A549 (cell line): ENCODE measurements around the gene ZNF827. TPM values are rescaled to one million over a fixed set of nuclear protein-coding genes. Genes with fewer than 3 reads are reported as not detected.

ENCODE experiments used
- ATAC-seq, 2 experiments: fragments of 200-7000 bp in 1 of 2; fragments of >200 bp in 1 of 2; cut with Nextera tagmentation in 1 of 2; cut with Tn5 transposase in 1 of 2; 3 replicates each; pipeline versions ENCODE4 v1.8.0 to v1.9.1; 2018 to 2020; ENCODE audit warnings: mild to moderate bottlenecking in 1 of 2, moderate library complexity in 1 of 2
- CTCF ChIA-PET: fragments of 300-600 bp; sonication (Branson Sonifier 250); formaldehyde crosslinking; extraction: SDS; loops from one replicate; lab custom pipeline; 2021; ENCODE audit warnings: antibody characterized with exemption, inconsistent platforms; lab: Yijun Ruan, JAX
- POLR2A ChIA-PET: fragments of 350-600 bp; formaldehyde crosslinking; extraction: SDS; loops from one replicate; lab custom pipeline; 2021; ENCODE audit warnings: antibody characterized with exemption, inconsistent platforms; lab: Yijun Ruan, JAX
- DNase-seq, 2 experiments: peaks; one replicate each; pipeline versions ENCODE4 v3.0.0 to v3.0.0-alpha.2; 2011 to 2016; ENCODE audit warnings: low read depth in 1 of 2, low spot score in 1 of 2
- FAIRE-seq: peaks from 2 replicates; lab custom pipeline; 2011; peaks lifted over from hg19 to GRCh38; lab: Jason Lieb, UNC
- H3K27ac ChIP-seq, 2 experiments: fragments of >200 bp; sonication (Bioruptor Twin); formaldehyde crosslinking; 3 replicates each; pipeline ENCODE4 v1.5.1; 2016 to 2017
- H3K4me1 ChIP-seq: fragments of >200 bp; sonication (Bioruptor Twin); formaldehyde crosslinking; 3 replicates; pipeline ENCODE4 v1.6.1; 2016
- H3K4me2 ChIP-seq: fragments of >200 bp; sonication (Bioruptor Twin); formaldehyde crosslinking; 3 replicates; pipeline ENCODE4 v1.6.1; 2016
- H3K4me3 ChIP-seq: fragments of >200 bp; sonication (Bioruptor Twin); formaldehyde crosslinking; 3 replicates; pipeline ENCODE4 v1.5.1; 2016
- H3K9me3 ChIP-seq: fragments of >200 bp; sonication (Bioruptor Twin); formaldehyde crosslinking; 3 replicates; pipeline ENCODE4 v1.6.1; 2016
- CBX2 ChIP-seq: fragments of 200-600 bp; sonication (generic); IDR thresholded peaks from 2 replicates; pipeline ENCODE4 v1.6.1; 2016; ENCODE audit warnings: low read depth, mild to moderate bottlenecking, borderline replicate concordance
- CEBPB ChIP-seq, 2 experiments: fragments of >200 bp in 1 of 2; sonication (Bioruptor Twin) in 1 of 2; formaldehyde crosslinking in 1 of 2; IDR thresholded peaks; 2 replicates each; pipeline ENCODE4 v1.6.1; 2012 to 2016
- CHD2 ChIP-seq: fragments of 150-350 bp; IDR thresholded peaks from 2 replicates; pipeline ENCODE4 v1.6.1; 2014; ENCODE audit warnings: low read length; ENCODE audit not compliant: partially characterized antibody
- EP300 ChIP-seq, 2 experiments: fragments of >200 bp; sonication (Bioruptor Twin); formaldehyde crosslinking; IDR thresholded peaks; 2 replicates in 1 of 2; 3 replicates in 1 of 2; pipeline ENCODE4 v1.6.1; 2016 to 2017
- FOSL2 ChIP-seq, 2 experiments: fragments of 450-650 bp in 1 of 2; fragments of >200 bp in 1 of 2; sonication (Bioruptor Twin) in 1 of 2; formaldehyde crosslinking; IDR thresholded peaks; 2 replicates each; pipeline versions ENCODE4 v1.5.0 to v1.6.1; 2016 to 2020; ENCODE audit warnings: mild to moderate bottlenecking in 1 of 2, moderate library complexity in 1 of 2
- GATA3 ChIP-seq: IDR thresholded peaks from 2 replicates; pipeline ENCODE4 v1.6.1; 2012; ENCODE audit warnings: borderline replicate concordance
- HDAC2 ChIP-seq: fragments of 200-600 bp; sonication (generic); IDR thresholded peaks from 2 replicates; pipeline ENCODE4 v1.6.1; 2016
- HOXA7 ChIP-seq: fragments of 250-450 bp; sonication (Bioruptor Pico); IDR thresholded peaks from 2 replicates; pipeline ENCODE4 v1.5.0; 2020; ENCODE audit warnings: mild to moderate bottlenecking, moderate library complexity
- HOXB13 ChIP-seq: fragments of 250-450 bp; sonication (Bioruptor Pico); IDR thresholded peaks from 2 replicates; pipeline ENCODE4 v1.5.0; 2020; ENCODE audit warnings: low read depth, mild to moderate bottlenecking, moderate library complexity
- JUN ChIP-seq, 2 experiments: fragments of >200 bp; sonication (Bioruptor Twin); formaldehyde crosslinking; IDR thresholded peaks; 2 replicates in 1 of 2; 3 replicates in 1 of 2; pipeline ENCODE4 v1.6.1; 2016 to 2017
- JUNB ChIP-seq: fragments of >200 bp; sonication (Bioruptor Twin); formaldehyde crosslinking; IDR thresholded peaks from 2 replicates; pipeline ENCODE4 v1.6.1; 2016
- KDM1A ChIP-seq: fragments of 200-600 bp; sonication (generic); IDR thresholded peaks from 2 replicates; pipeline ENCODE4 v1.6.1; 2016; ENCODE audit warnings: low read depth, mild to moderate bottlenecking
- KDM5A ChIP-seq: fragments of 200-600 bp; sonication (generic); IDR thresholded peaks from 2 replicates; pipeline ENCODE4 v1.6.1; 2016; ENCODE audit warnings: antibody characterized with exemption, mild to moderate bottlenecking
- MAFK ChIP-seq: fragments of 450-650 bp; IDR thresholded peaks from 2 replicates; pipeline ENCODE4 v1.6.1; 2014; ENCODE audit not compliant: partially characterized antibody
- MAZ ChIP-seq: fragments of 150-350 bp; IDR thresholded peaks from 2 replicates; pipeline ENCODE4 v1.6.1; 2014; ENCODE audit warnings: antibody characterized with exemption, low read depth, low read length, borderline replicate concordance
- NFE2L2 ChIP-seq: fragments of 150-350 bp; conservative IDR thresholded peaks from 2 replicates; pipeline ENCODE4 v1.6.1; 2014; ENCODE audit warnings: low read length
- PHF8 ChIP-seq: fragments of 200-600 bp; sonication (generic); IDR thresholded peaks from 2 replicates; pipeline ENCODE4 v1.6.1; 2016; ENCODE audit warnings: low read depth, mild to moderate bottlenecking, antibody characterized with exemption, moderate library complexity, borderline replicate concordance
- RARB ChIP-seq: fragments of 250-450 bp; sonication (Bioruptor Pico); IDR thresholded peaks from 2 replicates; pipeline ENCODE4 v1.8.0; 2021; ENCODE audit warnings: mild to moderate bottlenecking, moderate library complexity
- SMC3 ChIP-seq: fragments of >200 bp; sonication (Bioruptor Twin); formaldehyde crosslinking; IDR thresholded peaks from 3 replicates; pipeline ENCODE4 v1.6.1; 2018; ENCODE audit warnings: inconsistent platforms
- ZNF302 ChIP-seq: fragments of 250-450 bp; sonication (Bioruptor Pico); IDR thresholded peaks from 2 replicates; pipeline ENCODE4 v1.9.0; 2021; ENCODE audit warnings: inconsistent platforms, mild to moderate bottlenecking, moderate library complexity
- WGBS: methylation state at CpG from one replicate; pipeline ENCODE4 v1.1.6; 2017; ENCODE audit errors: missing lambda C conversion rate; 5-methylcytosine and 5-hydroxymethylcytosine counted together
- polyA plus RNA-seq, 4 experiments: library from polyadenylated mRNA; depleted of rRNA in 3 of 4; stranded (reverse); fragments of >200 nt; fragmentation: RNase III in 1 of 4; extraction: RNeasy Plus Mini Kit Qiagen cat#74134 plus additional on column Dnase treatment in 1 of 4; gene quantifications; 2 replicates in 3 of 4; 3 replicates in 1 of 4; pipeline ENCODE4 v1.2.3, GENCODE V29; 2011 to 2017
- TF ChIP-seq, protein P1 (sequence below): IDR thresholded peaks from 2 replicates; pipeline ENCODE4 v1.6.1; 2012
- TF ChIP-seq, protein P2 (sequence below): fragments of 250-450 bp; sonication (Bioruptor Pico); IDR thresholded peaks from 2 replicates; pipeline ENCODE4 v1.5.0; 2021; ENCODE audit warnings: mild to moderate bottlenecking, moderate library complexity, borderline replicate concordance
- TF ChIP-seq, protein P3 (sequence below): fragments of 200-600 bp; sonication (generic); IDR thresholded peaks from 2 replicates; pipeline ENCODE4 v1.6.1; 2016; ENCODE audit warnings: antibody characterized with exemption, mild to moderate bottlenecking, moderate library complexity
- TF ChIP-seq, protein P4 (sequence below): fragments of 450-650 bp; IDR thresholded peaks from 2 replicates; pipeline ENCODE4 v1.6.1; 2014; ENCODE audit warnings: antibody characterized with exemption
- TF ChIP-seq, protein P5 (sequence below): fragments of >200 bp; sonication (Bioruptor Twin); formaldehyde crosslinking; IDR thresholded peaks from 3 replicates; pipeline ENCODE4 v1.6.1; 2016
- TF ChIP-seq, protein P6 (sequence below): fragments of 150-350 bp; IDR thresholded peaks from 2 replicates; pipeline ENCODE4 v1.6.1; 2014; ENCODE audit warnings: low read depth, mild to moderate bottlenecking, low read length
- TF ChIP-seq, protein P7 (sequence below): IDR thresholded peaks from 2 replicates; pipeline ENCODE4 v1.6.1; 2012; ENCODE audit warnings: low read depth, borderline replicate concordance

Gene ZNF827
- polyA plus RNA-seq, 2 of the 4 experiments (the other 2 are of a cell fraction) = 3.8 to 4.2 TPM

DNA sequence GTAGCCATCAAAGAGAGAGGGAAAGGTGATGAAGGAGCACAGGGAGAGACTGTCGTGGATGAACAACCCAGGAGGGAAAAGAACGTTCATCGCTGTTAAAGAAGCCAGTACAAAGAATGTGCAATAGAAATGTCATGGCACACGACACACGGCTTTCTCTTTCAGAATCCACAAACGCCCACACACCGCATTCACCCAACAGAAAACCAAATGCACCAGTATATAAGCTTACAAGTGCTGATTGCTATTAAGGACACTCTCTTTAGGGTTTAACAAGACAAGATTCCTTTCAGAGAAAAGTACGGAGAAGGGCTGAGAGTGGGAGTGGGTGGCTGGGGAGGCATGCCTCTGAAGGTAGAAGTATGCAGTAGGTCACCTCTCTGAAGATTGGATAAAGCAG is 178.4 kb downstream of the ZNF827 start:
- TF ChIP-seq, protein P1, sequence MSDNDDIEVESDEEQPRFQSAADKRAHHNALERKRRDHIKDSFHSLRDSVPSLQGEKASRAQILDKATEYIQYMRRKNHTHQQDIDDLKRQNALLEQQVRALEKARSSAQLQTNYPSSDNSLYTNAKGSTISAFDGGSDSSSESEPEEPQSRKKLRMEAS = no peak
- TF ChIP-seq, protein P2, sequence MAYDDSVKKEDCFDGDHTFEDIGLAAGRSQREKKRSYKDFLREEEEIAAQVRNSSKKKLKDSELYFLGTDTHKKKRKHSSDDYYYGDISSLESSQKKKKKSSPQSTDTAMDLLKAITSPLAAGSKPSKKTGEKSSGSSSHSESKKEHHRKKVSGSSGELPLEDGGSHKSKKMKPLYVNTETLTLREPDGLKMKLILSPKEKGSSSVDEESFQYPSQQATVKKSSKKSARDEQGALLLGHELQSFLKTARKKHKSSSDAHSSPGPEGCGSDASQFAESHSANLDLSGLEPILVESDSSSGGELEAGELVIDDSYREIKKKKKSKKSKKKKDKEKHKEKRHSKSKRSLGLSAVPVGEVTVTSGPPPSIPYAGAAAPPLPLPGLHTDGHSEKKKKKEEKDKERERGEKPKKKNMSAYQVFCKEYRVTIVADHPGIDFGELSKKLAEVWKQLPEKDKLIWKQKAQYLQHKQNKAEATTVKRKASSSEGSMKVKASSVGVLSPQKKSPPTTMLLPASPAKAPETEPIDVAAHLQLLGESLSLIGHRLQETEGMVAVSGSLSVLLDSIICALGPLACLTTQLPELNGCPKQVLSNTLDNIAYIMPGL (CRISPR knock-in tag) = no peak
- TF ChIP-seq CEBPB (IDR thresholded peaks at IDR 0.05) (no peak), HDAC2 (no peak), KDM1A (no peak), FOSL2 (IDR thresholded peaks at IDR 0.05) (no peak), FOSL2 (CRISPR knock-in tag; IDR thresholded peaks at IDR 0.05) (no peak), EP300 (IDR thresholded peaks at IDR 0.05) (no peak), MAFK (no peak), GATA3 (no peak), SMC3 (no peak), CBX2 (no peak), JUNB (no peak), ZNF302 (CRISPR knock-in tag) (no peak), HOXB13 (CRISPR knock-in tag) (no peak)
- TF ChIP-seq, protein P3, sequence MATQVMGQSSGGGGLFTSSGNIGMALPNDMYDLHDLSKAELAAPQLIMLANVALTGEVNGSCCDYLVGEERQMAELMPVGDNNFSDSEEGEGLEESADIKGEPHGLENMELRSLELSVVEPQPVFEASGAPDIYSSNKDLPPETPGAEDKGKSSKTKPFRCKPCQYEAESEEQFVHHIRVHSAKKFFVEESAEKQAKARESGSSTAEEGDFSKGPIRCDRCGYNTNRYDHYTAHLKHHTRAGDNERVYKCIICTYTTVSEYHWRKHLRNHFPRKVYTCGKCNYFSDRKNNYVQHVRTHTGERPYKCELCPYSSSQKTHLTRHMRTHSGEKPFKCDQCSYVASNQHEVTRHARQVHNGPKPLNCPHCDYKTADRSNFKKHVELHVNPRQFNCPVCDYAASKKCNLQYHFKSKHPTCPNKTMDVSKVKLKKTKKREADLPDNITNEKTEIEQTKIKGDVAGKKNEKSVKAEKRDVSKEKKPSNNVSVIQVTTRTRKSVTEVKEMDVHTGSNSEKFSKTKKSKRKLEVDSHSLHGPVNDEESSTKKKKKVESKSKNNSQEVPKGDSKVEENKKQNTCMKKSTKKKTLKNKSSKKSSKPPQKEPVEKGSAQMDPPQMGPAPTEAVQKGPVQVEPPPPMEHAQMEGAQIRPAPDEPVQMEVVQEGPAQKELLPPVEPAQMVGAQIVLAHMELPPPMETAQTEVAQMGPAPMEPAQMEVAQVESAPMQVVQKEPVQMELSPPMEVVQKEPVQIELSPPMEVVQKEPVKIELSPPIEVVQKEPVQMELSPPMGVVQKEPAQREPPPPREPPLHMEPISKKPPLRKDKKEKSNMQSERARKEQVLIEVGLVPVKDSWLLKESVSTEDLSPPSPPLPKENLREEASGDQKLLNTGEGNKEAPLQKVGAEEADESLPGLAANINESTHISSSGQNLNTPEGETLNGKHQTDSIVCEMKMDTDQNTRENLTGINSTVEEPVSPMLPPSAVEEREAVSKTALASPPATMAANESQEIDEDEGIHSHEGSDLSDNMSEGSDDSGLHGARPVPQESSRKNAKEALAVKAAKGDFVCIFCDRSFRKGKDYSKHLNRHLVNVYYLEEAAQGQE = no peak
- TF ChIP-seq, protein P4, sequence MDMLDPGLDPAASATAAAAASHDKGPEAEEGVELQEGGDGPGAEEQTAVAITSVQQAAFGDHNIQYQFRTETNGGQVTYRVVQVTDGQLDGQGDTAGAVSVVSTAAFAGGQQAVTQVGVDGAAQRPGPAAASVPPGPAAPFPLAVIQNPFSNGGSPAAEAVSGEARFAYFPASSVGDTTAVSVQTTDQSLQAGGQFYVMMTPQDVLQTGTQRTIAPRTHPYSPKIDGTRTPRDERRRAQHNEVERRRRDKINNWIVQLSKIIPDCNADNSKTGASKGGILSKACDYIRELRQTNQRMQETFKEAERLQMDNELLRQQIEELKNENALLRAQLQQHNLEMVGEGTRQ = no peak
- TF ChIP-seq, protein P5, sequence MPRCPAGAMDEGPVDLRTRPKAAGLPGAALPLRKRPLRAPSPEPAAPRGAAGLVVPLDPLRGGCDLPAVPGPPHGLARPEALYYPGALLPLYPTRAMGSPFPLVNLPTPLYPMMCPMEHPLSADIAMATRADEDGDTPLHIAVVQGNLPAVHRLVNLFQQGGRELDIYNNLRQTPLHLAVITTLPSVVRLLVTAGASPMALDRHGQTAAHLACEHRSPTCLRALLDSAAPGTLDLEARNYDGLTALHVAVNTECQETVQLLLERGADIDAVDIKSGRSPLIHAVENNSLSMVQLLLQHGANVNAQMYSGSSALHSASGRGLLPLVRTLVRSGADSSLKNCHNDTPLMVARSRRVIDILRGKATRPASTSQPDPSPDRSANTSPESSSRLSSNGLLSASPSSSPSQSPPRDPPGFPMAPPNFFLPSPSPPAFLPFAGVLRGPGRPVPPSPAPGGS = no peak
- TF ChIP-seq, protein P6, sequence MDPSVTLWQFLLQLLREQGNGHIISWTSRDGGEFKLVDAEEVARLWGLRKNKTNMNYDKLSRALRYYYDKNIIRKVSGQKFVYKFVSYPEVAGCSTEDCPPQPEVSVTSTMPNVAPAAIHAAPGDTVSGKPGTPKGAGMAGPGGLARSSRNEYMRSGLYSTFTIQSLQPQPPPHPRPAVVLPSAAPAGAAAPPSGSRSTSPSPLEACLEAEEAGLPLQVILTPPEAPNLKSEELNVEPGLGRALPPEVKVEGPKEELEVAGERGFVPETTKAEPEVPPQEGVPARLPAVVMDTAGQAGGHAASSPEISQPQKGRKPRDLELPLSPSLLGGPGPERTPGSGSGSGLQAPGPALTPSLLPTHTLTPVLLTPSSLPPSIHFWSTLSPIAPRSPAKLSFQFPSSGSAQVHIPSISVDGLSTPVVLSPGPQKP = no peak
- no peak overlapping the region for H3K4me3 ChIP-seq
- 88% methylated on average over 8 of the region's 8 CpGs for WGBS
- H3K4me2 ChIP-seq = no peak overlapping the region
- H3K27ac ChIP-seq = no peak overlapping the region
- FAIRE-seq = no peak
- H3K9me3 ChIP-seq = no peaks in the 10 kb centered on the region
- H3K4me1 ChIP-seq = no peaks in the 10 kb centered on the region
- POLR2A ChIA-PET = no interaction called here
- no peak for ATAC-seq
- no peak for DNase-seq
- CTCF ChIA-PET = no interaction called here

DNA sequence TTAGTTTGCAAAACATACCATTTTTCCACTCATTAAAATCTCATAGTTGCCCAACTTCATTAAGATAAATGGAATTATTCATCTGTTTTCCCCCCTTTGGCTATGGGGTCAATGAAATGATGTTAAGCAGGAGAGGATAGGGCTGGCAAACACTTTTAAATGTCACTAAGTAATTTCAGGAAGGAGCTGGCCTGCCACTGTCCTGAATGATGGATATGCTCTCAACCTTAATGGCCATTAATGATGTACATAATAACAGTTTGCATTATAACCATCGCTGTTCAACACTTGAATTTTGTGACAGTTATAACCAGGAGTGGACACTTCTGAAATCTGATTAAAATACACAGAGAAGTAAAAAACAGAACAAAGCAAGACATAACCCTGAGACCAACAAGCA is 181.4 kb downstream of the ZNF827 start:
- H3K9me3 ChIP-seq = no peaks in the 10 kb centered on the region
- no peak overlapping the region for H3K27ac ChIP-seq
- ATAC-seq (no peak), FAIRE-seq (no peak), DNase-seq (no peak)
- ChIA-PET CTCF (no interaction called here), POLR2A (no interaction called here)
- 97% methylated on average over 1 of the region's 1 CpG for WGBS
- no peaks in the 10 kb centered on the region for H3K4me1 ChIP-seq
- TF ChIP-seq, protein P7, sequence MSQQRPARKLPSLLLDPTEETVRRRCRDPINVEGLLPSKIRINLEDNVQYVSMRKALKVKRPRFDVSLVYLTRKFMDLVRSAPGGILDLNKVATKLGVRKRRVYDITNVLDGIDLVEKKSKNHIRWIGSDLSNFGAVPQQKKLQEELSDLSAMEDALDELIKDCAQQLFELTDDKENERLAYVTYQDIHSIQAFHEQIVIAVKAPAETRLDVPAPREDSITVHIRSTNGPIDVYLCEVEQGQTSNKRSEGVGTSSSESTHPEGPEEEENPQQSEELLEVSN = no peak
- TF ChIP-seq RARB (CRISPR knock-in tag) = no peak
- TF ChIP-seq PHF8 = no peak
- TF ChIP-seq MAZ = no peak
- no peak for TF ChIP-seq HDAC2
- no peak for TF ChIP-seq HOXA7
- TF ChIP-seq CHD2 = no peak
- TF ChIP-seq NFE2L2 = no peak
- TF ChIP-seq HOXB13 (CRISPR knock-in tag) = no peak
- TF ChIP-seq, protein P4 = no peak
- TF ChIP-seq JUN (IDR thresholded peaks at IDR 0.05) = no peak
- TF ChIP-seq KDM5A = no peak
- TF ChIP-seq EP300 (IDR thresholded peaks at IDR 0.05) = no peak
- H3K4me2 ChIP-seq = no peak overlapping the region
- no peak overlapping the region for H3K4me3 ChIP-seq
